Muscle of back (tissue), 11 donors: ENCODE data around the gene PRDM15. TPM values are rescaled to one million over a fixed set of nuclear protein-coding genes. Genes with fewer than 3 reads are reported as not detected.

Experiments
- DNase-seq, 3 donors: peaks; one replicate each; pipeline versions ENCODE4 v3.0.0 to v3.0.0-alpha.2; 2013
- polyA plus RNA-seq, 10 donors: library from polyadenylated mRNA; unstranded; fragments of 120-200 nt; gene quantifications; one replicate each; pipeline ENCODE4 v1.2.1, GENCODE V29; 2013; ENCODE audit not compliant: insufficient read length in 10 of 10

Gene PRDM15
- polyA plus RNA-seq, 10 donors, result 3.4 to 6.6 (median 4.2) TPM

DNA sequence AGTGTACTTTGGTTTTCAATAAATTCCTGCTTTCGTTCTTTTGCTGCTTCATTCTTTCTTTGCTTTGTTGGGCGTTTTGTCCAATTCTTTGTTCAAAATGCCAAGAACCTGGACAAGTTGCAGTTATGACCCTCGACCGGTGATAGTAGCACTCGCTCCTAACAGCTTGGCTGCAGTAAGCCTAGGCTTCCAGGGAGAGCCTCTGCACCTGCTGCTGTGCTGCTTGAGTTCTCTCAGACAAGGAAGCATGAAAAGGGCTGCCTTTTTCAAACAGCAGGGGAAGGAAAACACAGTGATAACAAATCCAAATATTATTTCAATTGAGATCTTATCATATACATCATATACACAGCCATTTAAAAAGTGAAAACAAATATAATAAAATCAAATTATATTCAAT is 99.5 kb downstream of the PRDM15 start:
- no peak for DNase-seq

DNA sequence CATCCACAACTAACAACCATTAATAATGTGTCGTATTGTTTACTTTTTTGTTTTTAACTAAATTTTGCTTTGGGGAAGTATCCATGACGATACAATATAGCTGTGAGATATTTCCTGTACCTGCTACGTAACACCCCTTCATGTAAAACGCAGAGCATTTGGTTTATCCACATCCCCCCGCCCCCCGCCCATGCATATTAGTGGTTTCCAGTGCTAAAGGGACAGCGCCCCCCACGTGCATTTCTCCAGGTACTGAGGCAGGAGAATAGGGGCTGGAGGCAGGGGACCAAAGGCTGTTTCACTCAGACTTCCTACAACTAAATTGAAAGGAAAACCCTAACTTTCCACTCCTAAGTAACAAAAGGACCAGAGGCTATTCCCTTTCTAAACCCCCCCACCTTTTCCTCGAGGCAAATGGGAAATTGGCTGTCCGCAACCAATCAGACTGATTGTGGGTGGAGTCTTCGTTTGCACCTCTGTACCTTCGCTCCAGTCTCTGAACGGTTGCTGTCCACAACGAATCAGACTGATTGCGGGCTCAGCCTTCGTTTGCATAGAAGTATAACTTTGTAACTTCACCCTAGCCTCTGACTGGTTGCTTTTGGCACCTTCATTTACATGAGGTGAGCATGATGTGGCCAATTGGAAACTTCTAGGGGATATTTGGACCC is 100.1 kb downstream of the PRDM15 start:
- no peak for DNase-seq

DNA sequence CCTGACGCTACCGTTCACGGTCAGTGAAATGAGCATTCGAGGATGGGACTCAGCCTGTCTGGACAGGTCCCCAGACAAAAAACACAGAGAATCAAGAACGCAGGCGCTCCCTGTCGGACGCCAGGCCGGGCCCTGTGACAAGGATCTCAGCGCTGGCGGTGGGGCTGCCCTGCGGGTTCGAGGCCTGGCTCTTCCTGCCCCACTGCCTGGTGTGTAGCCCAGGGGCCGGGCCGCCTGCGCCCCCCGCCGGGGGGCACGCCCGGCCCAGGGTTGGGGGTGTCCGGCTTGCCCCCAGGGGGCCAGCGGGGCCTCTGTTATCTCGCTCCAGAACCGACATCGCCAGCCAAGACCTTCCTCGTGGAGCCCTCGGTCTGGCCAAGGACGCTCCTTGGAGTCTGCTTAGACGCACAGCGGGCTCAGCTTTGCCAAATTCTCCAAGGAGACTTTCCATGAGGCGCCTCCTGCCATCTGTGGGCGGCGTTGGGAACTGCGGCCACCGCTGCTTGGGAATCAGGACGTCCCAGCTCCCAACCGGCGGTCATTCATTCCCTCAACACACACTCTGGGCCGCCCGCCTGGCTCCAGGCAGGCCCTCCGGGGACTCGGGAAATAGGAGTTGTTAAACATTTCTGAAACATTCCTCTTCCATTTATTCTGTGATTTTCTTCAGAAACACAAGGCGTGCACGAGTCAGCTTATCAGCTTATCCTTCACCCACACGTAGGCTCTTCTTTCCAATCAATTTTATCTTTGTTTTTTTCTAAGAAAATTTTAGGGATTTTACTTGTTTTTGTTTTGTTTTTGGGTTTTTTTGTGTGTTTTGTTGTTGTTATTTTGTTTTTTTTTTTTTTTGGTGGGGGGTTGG is 101.0 kb downstream of the PRDM15 start:
- peak; percentile 76 to 91 (median 84) for DNase-seq

DNA sequence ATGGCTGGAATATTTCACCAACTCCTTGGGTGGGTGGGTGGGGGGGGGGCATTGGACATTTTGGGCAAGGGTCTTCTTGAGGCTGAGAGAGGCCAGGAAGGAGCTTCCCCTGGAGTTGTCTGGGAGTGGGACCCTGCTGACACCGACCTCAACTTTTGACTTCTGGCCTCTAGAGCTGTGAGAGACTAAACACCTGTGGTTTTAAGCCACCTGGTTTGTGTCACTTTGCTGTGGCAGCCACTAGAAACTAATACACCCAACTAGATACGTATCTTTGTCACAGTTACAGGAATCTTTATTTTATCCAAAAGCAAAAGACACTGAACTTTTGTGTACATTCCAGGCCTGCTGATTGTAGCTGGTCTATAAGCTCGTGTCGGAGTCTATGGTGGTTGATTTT is 102.4 kb downstream of the PRDM15 start:
- DNase-seq, result no peak

DNA sequence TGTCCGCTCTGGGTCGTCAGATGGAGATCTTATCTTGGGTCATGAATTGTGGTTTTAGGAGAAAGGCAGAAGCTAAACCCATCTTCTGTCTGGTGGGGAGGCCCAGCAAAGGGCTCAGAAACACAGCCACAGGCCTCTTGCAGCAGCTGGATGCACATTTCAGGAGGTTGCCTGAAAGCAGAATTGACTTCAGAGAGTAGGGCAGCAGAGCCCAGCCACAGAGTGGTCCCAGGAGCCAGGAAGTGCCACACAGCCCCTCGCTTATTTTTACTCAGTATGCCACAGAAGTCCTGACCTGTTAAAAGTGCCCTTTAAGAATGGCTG is 104.0 kb downstream of the PRDM15 start:
- DNase-seq, result no peak

DNA sequence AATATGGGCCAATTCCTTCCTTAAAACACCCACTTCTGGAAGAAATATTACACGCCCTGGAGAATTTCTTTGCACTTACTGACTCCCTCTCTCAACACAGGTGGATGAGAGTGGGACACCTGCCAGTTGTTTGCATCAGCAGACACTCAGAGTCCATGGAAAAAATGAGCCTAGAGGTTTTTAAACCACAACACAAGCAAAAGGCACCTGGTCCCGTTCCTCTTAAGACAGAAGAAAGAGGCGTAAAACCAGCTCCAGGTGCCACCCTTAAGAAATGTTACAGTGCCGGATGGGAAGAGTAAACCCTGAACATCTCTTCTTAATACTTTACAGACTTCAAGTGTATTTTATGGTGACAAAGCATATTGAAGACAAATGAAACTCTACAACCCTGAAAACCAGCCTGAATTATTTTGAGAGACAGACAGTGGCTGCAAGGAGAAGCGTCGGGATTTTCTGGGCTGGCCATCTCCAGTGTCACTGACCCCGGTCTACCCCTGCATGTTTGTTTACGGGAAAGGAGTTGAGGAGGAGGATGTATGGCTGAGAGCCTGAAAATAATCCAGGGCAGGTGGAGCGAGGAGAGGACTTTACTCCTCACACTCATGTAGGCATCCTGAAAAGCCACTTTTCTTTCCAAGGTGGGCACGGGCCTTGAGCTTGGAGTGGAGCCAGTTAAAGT is 104.5 kb downstream of the PRDM15 start:
- no peak for DNase-seq

DNA sequence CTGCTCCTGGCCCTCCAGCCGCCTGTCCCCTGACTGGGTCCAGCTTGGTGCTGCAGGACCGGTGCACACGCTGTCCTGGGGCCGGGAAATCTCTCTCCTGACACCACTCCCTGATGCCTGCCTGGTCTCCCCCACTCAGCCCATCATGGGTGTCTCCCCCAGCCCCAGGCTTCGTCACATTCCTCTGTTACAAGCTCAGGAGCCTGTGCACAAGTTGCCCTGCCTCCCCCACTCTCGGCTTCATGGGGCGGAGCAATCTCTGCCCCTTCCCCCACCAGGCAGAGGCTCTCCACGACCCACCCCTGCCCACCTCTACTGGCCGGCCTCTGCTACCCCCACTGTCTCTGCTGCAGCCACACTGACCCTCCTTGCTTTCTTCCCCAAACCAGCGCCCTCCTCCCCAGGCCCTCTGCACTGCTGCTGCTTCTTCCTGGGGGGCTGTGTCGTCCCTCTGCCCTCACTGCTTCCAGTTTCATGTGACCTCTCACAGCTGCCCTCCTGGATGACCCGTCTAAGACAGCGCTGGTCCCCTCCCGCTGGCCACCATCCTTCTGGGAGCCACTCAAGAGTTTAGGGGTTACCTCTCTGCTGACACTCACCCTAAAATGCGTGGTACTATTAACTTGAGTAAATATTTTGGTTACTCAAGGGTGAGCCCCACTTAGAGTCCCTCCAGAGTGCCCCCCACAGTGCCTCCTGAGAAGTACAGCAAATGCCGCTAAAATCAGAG is 106.6 kb downstream of the PRDM15 start:
- no peak for DNase-seq

DNA sequence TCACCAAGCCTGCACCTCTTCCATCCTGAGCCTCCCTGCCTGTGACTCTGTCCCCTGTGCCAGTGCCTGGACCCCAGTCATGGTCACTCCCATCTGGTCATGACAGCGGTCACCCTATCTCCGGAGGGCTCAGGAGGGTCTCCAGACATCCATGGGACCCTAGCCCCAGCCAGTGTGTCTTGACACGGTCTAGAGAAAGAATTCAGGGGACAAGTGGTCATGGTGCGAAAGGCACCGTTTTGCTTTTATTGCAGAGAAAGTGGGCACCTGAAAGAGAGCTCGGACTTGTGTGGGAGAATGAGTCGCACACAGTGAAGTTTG is 107.6 kb downstream of the PRDM15 start:
- no peak for DNase-seq

DNA sequence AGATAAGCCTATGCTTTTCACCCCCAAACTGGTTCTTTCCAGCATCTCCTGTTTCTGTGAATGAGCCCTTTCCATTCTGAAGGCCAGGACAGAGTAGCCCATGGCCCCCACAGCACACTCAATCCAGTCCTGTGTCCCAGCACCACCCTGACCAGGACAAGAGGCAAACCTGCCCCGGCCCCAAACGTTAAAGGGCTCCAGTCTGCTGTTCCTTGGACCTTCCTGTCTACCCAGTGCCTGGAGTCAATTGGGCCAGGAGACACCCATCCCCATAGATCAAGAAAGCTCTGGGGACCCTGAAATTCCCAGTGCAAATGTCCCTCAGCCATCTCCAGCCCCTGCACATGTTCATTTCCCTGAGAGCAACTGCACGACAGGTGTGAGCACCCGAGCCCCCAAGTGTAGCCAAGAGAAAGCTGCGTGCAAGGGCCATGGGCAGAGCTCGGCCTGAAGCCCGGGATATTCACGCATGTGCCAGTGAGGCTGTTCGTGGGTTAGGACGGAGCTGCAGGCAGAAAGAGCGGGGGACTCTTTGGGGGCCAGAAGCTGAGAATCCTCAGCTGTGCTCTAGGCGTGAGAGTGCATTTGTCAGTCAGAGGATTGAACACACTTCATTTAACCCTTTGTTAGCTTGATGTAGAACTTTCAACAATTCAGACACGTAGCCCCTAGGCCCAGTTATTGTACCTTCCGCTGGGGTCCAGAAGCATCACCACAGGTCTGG is 108.1 kb downstream of the PRDM15 start:
- no peak for DNase-seq

DNA sequence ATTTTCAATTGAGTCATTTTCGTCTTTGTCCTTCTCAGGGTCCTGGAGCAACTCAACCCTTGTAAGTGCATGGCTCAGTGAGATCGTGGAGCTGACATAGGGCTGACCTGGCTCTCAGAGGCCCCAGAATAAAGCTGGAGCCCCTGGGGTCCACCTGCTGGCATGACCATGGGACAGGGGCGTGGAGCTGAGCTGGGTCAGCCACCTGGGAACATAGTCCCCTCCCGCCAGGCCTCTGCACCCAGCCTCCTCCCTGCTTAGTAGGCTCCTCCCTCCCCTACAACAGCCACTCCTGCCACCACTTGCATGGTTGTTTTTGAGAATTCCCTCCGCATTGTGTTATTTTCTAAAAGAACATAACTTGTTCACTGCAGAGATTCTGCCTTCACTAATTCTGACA is 109.2 kb downstream of the PRDM15 start:
- DNase-seq, result no peak

DNA sequence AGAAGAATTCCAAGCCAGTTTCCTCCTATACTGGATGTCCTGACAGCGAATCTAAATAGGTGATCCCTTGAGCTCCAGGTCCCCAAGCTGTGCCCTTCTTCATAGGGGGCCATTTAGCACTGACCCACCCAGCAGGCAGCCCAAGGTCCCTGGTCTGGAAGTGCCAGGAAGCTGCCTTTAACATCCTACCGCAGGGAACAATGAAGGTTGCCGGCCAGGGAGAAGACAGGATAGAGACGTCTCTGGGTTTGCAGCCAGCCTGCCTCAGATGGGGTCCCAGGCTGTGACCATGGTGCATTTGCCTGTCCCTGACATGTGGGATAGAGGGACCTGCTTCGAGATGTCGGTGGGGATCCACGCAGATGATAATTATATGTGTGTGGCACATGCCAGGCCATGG is 109.6 kb downstream of the PRDM15 start:
- no peak for DNase-seq

DNA sequence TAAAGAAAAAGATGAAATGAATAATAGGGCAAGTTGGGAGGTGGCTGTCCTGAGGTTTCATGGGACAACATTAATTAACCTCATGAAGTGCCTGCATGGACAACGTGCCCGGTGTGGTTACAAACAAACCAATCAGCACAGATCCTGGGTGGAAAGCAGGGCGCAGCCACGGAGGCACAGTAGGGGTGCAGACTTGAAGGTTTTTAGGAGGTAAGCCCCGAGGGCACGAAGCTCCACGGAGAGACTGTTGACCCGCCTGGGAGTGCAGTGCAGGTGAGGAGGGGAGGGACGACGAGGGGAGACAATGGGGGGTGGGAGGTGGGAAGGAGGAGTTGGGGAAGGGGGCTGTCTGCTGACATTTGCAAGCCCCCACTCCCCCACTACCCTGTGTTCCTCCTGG is 110.0 kb downstream of the PRDM15 start:
- DNase-seq, result no peak

DNA sequence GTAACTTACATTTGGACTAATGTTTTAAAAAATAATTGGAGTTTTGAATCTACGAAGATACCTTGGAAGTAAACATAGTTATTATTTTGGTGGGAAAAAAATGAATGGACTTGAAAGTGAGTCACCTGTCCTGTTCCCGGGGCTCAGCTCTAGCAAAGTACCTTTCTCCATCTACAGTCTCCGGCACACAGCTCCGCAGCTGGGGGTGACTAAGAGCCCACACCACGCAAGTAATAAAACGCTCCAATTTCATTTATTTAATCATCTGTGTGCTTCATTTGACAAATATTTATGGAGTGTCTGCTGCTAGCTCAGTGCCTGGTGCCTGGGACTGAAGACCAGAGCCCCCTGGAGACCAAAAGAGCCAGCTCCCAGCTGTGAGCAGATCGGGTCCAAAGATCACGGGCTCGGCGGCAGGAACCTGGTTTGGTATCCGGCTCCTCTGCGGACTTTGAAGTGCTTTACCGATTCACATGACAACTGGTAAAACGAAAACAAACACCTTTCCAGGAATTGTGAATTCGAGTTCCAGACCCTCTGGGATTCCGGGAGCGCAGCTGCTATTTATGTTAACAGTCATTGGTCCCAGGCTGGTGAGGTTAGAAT is 110.6 kb downstream of the PRDM15 start:
- DNase-seq, result peak in 2 of 3 donors; percentile 52 to 63

DNA sequence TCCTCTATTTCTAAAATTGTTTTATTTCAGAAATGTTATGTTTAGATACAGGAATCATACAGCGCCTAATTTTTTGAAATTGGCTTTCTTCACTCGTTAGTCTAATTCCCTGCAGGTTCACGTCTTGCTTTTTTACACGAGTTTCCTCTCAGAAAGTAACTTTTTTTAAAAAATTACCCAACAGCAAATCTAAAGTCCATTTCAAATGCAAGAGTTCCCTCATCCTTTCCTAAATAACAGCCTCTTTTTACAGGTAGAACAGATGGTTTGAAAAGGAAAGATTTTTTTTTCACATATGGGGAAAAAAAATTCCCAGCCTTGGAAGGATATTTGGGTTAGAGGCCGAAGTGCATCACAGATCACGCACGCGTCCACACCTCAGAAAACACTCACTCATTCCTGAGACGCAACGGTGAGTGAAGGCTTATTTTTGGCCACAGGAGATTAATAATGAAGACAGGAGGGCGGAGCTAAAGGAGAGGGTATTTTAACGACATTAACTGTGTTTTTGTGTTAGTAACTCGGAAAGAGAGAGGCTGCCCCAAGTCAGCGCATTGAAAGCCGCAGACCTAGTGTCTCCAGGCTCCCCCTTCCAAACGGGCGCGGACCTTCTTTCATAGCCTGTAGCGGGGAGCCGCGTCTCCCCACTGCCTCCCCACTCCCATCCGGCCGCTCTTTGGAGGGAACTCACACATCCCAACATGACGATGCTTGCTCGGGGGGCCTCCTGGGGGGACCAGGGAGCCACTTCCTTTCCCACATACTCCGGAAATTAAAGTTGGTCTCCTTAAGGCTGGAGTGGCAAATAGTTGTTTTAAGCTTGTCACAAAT is 111.3 kb downstream of the PRDM15 start:
- peak in 1 of 3 donors; percentile 63 for DNase-seq

DNA sequence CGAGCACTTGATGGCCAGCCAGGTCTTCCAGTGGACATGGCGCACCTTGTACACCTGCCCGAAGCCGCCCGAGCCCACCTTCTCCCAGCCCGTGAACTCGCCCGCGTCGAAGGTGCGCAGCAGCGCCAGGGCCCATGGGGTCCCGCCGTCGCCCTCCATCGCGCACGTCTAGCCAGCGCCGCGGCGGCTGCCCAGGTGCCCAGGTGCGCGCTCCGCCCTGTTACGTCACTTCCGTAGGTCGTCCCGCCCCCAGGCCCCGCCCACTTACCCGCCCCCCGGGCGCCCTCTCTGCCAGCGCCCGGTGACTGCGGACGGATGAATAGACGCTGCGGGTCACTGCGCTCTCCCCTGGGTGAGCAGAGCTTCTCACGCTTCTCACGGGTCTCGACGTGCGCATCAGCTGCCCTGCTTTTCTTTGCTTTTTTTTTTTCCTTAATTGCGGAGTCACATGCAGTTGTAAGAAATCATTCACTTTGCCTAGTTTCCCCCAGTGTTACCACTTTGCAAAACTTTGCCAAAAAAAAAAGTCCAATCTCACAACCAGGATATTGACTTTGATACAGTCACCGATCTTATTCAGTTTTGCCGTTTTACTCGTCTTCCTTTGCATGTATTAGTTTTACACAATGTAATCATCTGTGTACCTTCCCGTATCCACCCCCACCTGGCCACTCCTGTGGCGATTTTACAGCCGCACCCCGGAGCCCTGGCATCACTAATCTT is 112.1 kb downstream of the PRDM15 start, which contains the start of gene RIPK4:
Gene RIPK4, minus strand, starts transcription at position 170 of the 723 bp plus-strand sequence. Its CDS starts 11 bp downstream, at position 159.
- DNase-seq, result no peak

DNA sequence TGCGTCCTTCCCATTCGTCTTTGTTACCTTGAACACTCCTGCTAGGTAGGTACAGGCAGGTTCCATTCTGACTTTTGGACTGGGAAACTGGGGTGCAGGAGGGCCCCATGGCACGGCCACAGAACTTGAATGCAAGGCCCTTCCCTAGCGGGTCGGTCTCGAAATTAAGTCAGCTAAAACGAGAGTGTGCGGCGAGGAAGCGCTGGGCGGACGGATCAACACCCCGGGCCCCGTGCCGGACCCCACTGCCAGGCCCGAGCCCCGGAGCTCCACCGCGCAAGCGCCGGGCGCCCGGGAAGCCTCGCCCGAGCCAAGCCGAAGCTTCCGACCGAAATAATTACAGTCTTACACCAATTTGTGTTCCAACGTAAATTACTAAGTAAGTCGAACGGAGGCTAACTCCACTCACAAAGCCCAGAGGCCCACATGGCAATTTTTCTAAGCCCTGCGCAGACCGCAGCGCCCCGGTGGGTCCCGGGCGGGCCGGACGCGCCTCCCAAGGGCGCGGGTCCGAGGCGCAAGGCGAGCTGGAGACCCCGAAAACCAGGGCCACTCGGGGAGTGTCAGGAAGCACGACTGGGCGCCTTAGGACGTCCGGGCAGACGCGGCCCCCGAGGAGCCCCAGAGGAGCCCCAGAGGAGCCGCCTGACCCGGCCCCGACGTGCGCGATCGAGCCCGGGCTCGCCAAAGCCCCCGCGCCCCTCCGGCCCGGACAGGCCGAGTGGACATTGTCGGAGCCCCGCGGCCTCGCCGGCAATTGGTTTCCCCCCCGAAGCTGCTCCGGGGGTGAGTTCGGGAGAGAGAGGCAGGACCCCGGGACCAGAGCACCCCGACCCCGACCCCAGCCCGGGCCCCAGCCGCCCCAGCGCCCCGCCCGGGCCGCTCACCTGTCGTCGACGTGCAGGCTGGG is 112.9 kb downstream of the PRDM15 start:
- DNase-seq, result no peak

DNA sequence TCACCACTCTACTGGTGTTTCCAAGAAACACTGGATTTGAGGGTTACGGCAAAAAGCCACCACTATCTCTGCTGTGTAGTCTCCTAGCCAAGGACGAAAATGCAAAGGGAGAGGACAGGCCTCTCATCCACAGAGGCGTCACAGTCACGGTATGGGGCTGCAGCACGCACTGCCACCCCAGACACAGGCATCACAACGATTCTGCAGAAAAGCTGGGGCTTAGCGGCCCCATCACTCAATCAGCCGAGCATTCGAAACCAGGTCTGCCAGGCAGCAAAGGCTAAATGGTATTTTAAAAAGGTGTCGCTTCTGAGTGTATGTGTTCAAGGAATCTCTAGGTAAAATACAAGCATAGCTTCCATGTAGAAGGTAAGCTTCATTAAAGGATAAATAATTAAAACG is 113.7 kb downstream of the PRDM15 start:
- no peak for DNase-seq
